HepG2 (cell line): ENCODE measurements around the gene TOP2A. TPM values are rescaled to one million over a fixed set of nuclear protein-coding genes. Genes with fewer than 3 reads are reported as not detected.

Source experiments
- FOXO1 ChIP-seq: sonication (generic); formaldehyde crosslinking; IDR thresholded peaks from 2 replicates; pipeline ENCODE4 v1.4.0; 2020; ENCODE audit warnings: missing genetic modification reagents
- GABPA ChIP-seq, 2 experiments: IDR thresholded peaks; 2 replicates each; pipeline ENCODE4 v1.6.1; 2011 to 2016; ENCODE audit warnings: low read depth in 2 of 2, low read length in 1 of 2, missing biosample characterization in 1 of 2, missing genetic modification characterization in 1 of 2
- HMGA1 ChIP-seq: sonication (generic); formaldehyde crosslinking; conservative IDR thresholded peaks from 2 replicates; pipeline ENCODE4 v1.4.0; 2020; ENCODE audit warnings: missing genetic modification reagents
- JDP2 ChIP-seq: sonication (generic); formaldehyde crosslinking; IDR thresholded peaks from 2 replicates; pipeline ENCODE4 v1.8.1; 2022; ENCODE audit warnings: missing genetic modification reagents, borderline replicate concordance
- ZBTB42 ChIP-seq: sonication (generic); formaldehyde crosslinking; IDR thresholded peaks from 2 replicates; pipeline ENCODE4 v1.5.0; 2020; ENCODE audit warnings: mild to moderate bottlenecking, missing genetic modification reagents
- ZKSCAN8 ChIP-seq: IDR thresholded peaks from 2 replicates; pipeline ENCODE4 v1.6.1; 2016; ENCODE audit warnings: borderline replicate concordance, missing genetic modification reagents, missing compliant biosample characterization
- ZNF138 ChIP-seq: sonication (generic); formaldehyde crosslinking; IDR thresholded peaks from 2 replicates; pipeline ENCODE4 v1.5.0; 2020; ENCODE audit warnings: mild to moderate bottlenecking, low read depth, missing genetic modification reagents
- ZNF331 ChIP-seq: sonication (generic); formaldehyde crosslinking; IDR thresholded peaks from 2 replicates; pipeline ENCODE4 v1.4.0; 2020; ENCODE audit warnings: missing genetic modification reagents
- ZNF570 ChIP-seq: sonication (generic); formaldehyde crosslinking; IDR thresholded peaks from 2 replicates; pipeline ENCODE4 v1.4.0; 2020; ENCODE audit warnings: mild to moderate bottlenecking, missing genetic modification reagents, borderline replicate concordance
- ZNF747 ChIP-seq: sonication (generic); formaldehyde crosslinking; IDR thresholded peaks from 2 replicates; pipeline ENCODE4 v1.8.1; 2023; ENCODE audit warnings: missing genetic modification reagents, mild to moderate bottlenecking, borderline replicate concordance
- polyA plus RNA-seq, 8 experiments: library from polyadenylated mRNA; depleted of rRNA in 3 of 8; stranded (reverse) in 7 of 8; unstranded in 1 of 8; fragments of >200 nt; fragmentation: Illumina TruSeq in 4 of 8; extraction: Trizol in 4 of 8; gene quantifications; 2 replicates each; pipeline versions ENCODE4 v1.2.1 to v1.2.3, GENCODE V29; 2011 to 2016; ENCODE audit warnings: low read depth in 4 of 8, missing spikeins in 1 of 8, mixed read lengths in 1 of 8; ENCODE audit not compliant: insufficient read depth in 1 of 8
- total RNA-seq, 5 experiments: library from RNA; depleted of rRNA; stranded (reverse); fragments of >200 nt; fragmentation: Illumina TruSeq; extraction: Trizol; gene quantifications; 2 replicates each; pipeline ENCODE4 v1.2.3, GENCODE V29; 2016; ENCODE audit warnings: low read depth in 1 of 5
- TF ChIP-seq, protein P1 (sequence below): sonication (generic); formaldehyde crosslinking; IDR thresholded peaks from 2 replicates; pipeline ENCODE4 v1.5.1; 2020; ENCODE audit warnings: mild to moderate bottlenecking, moderate library complexity, missing genetic modification reagents
- TF ChIP-seq, protein P2 (sequence below): fragments of 450-650 bp; IDR thresholded peaks from 2 replicates; pipeline ENCODE4 v1.6.1; 2017; ENCODE audit warnings: mild to moderate bottlenecking
- TF ChIP-seq, protein P3 (sequence below), 2 experiments: sonication (generic) in 1 of 2; formaldehyde crosslinking in 1 of 2; IDR thresholded peaks; 2 replicates each; pipeline versions ENCODE4 v1.5.1 to v1.6.1; 2011 to 2020; ENCODE audit warnings: borderline replicate concordance in 1 of 2, low read depth in 1 of 2, low read length in 1 of 2, mild to moderate bottlenecking in 1 of 2, missing genetic modification reagents in 1 of 2, moderate library complexity in 1 of 2
- TF ChIP-seq, protein P4 (sequence below): sonication (generic); formaldehyde crosslinking; IDR thresholded peaks from 2 replicates; pipeline ENCODE4 v1.5.0; 2020; ENCODE audit warnings: missing genetic modification reagents
- TF ChIP-seq, protein P5 (sequence below): sonication (generic); formaldehyde crosslinking; IDR thresholded peaks from 2 replicates; pipeline ENCODE4 v1.5.0; 2020; ENCODE audit warnings: missing genetic modification reagents, mild to moderate bottlenecking, borderline replicate concordance
- TF ChIP-seq, protein P6 (sequence below): sonication (generic); formaldehyde crosslinking; conservative IDR thresholded peaks from 2 replicates; pipeline ENCODE4 v1.4.0; 2020; ENCODE audit warnings: missing genetic modification reagents

Gene TOP2A
- total and polyA plus RNA-seq, 2 of the 13 experiments (the other 11 are each of a cell fraction or from before 2014, with no cell fraction given) = 108 to 327 TPM

DNA sequence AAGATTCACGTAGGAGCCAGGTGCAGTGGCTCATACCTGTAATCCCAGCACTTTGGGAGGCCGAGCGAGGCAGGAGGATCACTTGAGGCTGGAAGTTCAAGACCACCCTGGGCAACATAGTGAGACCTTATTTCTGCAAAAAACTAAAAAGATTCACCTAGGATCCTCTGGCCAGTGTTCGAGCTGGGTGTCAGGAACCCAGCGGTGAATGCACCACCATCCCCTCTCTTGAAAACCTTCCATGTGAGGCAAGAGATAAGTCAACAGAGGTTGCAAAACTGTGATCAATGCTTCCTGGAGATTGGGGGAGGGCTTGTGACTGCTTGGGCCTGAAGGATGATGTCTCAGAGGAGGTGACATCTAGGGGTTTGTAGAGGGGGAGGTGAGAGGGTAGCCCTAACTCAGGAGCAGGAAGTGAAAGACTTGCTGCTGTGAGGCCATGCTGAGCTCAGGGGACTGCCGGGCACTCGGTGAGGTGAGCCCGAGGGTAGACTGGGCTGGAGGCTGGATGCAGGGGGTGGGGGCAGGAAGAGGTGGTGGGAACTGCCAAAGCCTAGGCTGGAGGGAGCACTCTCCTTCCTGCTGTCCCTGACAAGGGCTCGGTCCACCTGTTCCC is 64.8 kb downstream of the TOP2A start (continued):
- TF ChIP-seq ZKSCAN8 (CRISPR knock-in tag) (peak; percentile 72; the same call in 1 of the 2 replicates), FOXO1 (CRISPR knock-in tag) (peak; percentile 84), ZNF138 (CRISPR knock-in tag) (no peak), ZNF570 (CRISPR knock-in tag) (no peak), HMGA1 (CRISPR knock-in tag) (no peak), JDP2 (no peak; the same call in 1 of the 2 replicates), ZNF331 (CRISPR knock-in tag) (peak; percentile 78; the same call in 1 of the 2 replicates), ZNF747 (CRISPR knock-in tag) (no peak), GABPA (IDR thresholded peaks at IDR 0.05; ENCODE audit: low read depth, low read length) (no peak), GABPA (CRISPR knock-in tag; IDR thresholded peaks at IDR 0.05; ENCODE audit: low read depth) (peak; percentile 70), ZBTB42 (CRISPR knock-in tag) (no peak)
- TF ChIP-seq, protein P1, sequence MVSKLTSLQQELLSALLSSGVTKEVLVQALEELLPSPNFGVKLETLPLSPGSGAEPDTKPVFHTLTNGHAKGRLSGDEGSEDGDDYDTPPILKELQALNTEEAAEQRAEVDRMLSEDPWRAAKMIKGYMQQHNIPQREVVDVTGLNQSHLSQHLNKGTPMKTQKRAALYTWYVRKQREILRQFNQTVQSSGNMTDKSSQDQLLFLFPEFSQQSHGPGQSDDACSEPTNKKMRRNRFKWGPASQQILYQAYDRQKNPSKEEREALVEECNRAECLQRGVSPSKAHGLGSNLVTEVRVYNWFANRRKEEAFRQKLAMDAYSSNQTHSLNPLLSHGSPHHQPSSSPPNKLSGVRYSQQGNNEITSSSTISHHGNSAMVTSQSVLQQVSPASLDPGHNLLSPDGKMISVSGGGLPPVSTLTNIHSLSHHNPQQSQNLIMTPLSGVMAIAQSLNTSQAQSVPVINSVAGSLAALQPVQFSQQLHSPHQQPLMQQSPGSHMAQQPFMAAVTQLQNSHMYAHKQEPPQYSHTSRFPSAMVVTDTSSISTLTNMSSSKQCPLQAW (CRISPR knock-in tag) = 0 out of 2 replicates have a peak, but pooled peaks have one; percentile 44
- TF ChIP-seq, protein P2, sequence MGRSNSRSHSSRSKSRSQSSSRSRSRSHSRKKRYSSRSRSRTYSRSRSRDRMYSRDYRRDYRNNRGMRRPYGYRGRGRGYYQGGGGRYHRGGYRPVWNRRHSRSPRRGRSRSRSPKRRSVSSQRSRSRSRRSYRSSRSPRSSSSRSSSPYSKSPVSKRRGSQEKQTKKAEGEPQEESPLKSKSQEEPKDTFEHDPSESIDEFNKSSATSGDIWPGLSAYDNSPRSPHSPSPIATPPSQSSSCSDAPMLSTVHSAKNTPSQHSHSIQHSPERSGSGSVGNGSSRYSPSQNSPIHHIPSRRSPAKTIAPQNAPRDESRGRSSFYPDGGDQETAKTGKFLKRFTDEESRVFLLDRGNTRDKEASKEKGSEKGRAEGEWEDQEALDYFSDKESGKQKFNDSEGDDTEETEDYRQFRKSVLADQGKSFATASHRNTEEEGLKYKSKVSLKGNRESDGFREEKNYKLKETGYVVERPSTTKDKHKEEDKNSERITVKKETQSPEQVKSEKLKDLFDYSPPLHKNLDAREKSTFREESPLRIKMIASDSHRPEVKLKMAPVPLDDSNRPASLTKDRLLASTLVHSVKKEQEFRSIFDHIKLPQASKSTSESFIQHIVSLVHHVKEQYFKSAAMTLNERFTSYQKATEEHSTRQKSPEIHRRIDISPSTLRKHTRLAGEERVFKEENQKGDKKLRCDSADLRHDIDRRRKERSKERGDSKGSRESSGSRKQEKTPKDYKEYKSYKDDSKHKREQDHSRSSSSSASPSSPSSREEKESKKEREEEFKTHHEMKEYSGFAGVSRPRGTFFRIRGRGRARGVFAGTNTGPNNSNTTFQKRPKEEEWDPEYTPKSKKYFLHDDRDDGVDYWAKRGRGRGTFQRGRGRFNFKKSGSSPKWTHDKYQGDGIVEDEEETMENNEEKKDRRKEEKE = no peak
- TF ChIP-seq, protein P3, sequence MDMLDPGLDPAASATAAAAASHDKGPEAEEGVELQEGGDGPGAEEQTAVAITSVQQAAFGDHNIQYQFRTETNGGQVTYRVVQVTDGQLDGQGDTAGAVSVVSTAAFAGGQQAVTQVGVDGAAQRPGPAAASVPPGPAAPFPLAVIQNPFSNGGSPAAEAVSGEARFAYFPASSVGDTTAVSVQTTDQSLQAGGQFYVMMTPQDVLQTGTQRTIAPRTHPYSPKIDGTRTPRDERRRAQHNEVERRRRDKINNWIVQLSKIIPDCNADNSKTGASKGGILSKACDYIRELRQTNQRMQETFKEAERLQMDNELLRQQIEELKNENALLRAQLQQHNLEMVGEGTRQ (IDR thresholded peaks at IDR 0.05; ENCODE audit: low read depth, low read length) = no peak
- TF ChIP-seq, protein P3 (CRISPR knock-in tag; IDR thresholded peaks at IDR 0.05; ENCODE audit: borderline replicate concordance) = no peak; the same call in 1 of the 2 replicates
- TF ChIP-seq, protein P4, sequence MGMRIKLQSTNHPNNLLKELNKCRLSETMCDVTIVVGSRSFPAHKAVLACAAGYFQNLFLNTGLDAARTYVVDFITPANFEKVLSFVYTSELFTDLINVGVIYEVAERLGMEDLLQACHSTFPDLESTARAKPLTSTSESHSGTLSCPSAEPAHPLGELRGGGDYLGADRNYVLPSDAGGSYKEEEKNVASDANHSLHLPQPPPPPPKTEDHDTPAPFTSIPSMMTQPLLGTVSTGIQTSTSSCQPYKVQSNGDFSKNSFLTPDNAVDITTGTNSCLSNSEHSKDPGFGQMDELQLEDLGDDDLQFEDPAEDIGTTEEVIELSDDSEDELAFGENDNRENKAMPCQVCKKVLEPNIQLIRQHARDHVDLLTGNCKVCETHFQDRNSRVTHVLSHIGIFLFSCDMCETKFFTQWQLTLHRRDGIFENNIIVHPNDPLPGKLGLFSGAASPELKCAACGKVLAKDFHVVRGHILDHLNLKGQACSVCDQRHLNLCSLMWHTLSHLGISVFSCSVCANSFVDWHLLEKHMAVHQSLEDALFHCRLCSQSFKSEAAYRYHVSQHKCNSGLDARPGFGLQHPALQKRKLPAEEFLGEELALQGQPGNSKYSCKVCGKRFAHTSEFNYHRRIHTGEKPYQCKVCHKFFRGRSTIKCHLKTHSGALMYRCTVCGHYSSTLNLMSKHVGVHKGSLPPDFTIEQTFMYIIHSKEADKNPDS = no peak
- TF ChIP-seq, protein P5, sequence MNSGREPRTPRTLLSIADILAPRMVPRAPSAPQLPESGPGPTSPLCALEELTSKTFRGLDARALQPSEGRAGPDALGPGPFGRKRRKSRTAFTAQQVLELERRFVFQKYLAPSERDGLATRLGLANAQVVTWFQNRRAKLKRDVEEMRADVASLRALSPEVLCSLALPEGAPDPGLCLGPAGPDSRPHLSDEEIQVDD (CRISPR knock-in tag) = 0 out of 2 replicates have a peak, but pooled peaks have one; percentile 19
- TF ChIP-seq, protein P6, sequence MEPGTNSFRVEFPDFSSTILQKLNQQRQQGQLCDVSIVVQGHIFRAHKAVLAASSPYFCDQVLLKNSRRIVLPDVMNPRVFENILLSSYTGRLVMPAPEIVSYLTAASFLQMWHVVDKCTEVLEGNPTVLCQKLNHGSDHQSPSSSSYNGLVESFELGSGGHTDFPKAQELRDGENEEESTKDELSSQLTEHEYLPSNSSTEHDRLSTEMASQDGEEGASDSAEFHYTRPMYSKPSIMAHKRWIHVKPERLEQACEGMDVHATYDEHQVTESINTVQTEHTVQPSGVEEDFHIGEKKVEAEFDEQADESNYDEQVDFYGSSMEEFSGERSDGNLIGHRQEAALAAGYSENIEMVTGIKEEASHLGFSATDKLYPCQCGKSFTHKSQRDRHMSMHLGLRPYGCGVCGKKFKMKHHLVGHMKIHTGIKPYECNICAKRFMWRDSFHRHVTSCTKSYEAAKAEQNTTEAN = no peak
